ENCODE data around the gene POLD1. TPM values are rescaled to one million over a fixed set of nuclear protein-coding genes. Genes with fewer than 3 reads are reported as not detected.
"Not testable (repeated sequence)": the region's sequence is repeated elsewhere in the genome, so short reads cannot be mapped to it uniquely, and the experiment has no call there.

The POLD1 gene
- total and polyA plus RNA-seq, 8 donors: 26.0 to 58.3 (median 35.7) TPM

DNA sequence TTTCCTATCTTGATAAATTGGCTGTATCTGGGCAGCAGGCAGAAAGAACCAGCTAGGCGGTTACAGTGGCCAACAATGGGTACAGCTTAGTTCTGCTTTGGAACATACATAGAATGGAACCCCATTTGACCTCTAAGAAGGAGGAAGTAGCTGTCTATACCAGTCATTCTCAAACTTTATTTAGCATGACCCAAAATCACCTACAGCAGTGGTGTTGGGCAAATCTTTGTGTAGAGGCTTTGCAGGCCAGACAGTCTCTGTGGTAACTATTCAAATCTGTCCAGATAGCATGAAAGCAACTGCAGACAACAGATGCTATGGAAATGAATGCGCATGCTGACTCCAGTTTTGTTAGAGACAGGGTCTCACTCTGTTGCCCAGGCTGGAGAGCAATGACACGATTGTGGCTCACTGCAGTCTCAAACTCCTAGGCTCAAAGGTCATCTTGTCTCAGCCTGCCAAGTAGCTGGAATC is 43.0 kb upstream of the POLD1 start:
- H3K9me3 ChIP-seq: no peaks in the 10 kb centered on the region
- DNase-seq (peak in 1 of 4 donors; percentile 30), ATAC-seq (peak; percentile 72)
- no peak for TF ChIP-seq CTCF (IDR thresholded peaks at IDR 0.05)
- intact Hi-C loops (cut with DNase I): no loop called here
- no peak overlapping the region for H3K4me3 ChIP-seq
- H3K27me3 ChIP-seq: peaks cover 0 to 7% of the 10 kb centered on the region in 2 donors
- H3K36me3 ChIP-seq: no peaks in the 10 kb centered on the region
- no peaks in the 10 kb centered on the region for H3K4me1 ChIP-seq
- peak overlapping the region in 1 of 2 donors; percentile 16 for H3K27ac ChIP-seq

DNA sequence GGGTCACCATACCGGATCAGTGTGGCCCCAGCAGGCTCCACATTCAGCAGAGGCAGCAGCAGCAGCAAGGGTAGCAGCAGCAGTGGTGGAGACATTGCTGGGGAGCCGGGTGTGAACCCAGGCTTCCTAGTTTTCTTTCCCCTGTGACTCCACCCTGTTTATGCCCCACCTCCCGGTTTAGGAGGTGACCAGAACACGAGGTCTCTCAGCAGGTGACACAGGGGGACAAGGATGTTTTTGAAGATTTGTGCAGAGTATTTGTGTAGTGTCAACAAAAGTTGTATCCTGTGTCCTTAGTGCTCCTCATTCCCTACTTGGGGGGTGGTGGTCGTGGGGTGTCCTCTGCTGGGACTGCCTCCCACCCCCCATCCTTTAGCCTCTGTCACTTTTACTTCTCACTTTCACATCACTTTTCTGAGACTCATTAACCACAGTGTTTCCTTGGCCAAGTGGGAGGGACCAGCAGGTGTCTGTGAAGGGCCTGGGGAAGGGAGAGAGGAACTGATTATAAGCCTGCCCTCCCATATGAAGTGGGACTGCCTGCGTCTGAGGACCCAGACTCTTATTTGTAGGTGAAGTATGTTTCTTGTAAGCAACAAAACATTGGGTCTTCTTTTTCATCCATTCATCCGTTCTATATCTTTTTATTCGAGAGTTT is 39.4 kb upstream of the POLD1 start:
- Histone ChIP-seq H3K4me3 (no peak overlapping the region), H3K27me3 (no peaks in the 10 kb centered on the region), H3K4me1 (no peaks in the 10 kb centered on the region), H3K36me3 (no peaks in the 10 kb centered on the region), H3K27ac (no peak overlapping the region), H3K9me3 (no peaks in the 10 kb centered on the region)
- TF ChIP-seq CTCF (IDR thresholded peaks at IDR 0.05): no peak
- intact Hi-C loops (cut with DNase I): no loop called here
- ATAC-seq (no peak), DNase-seq (peak in 1 of 4 donors; percentile 30)

GRCh38 chr19:50347089-50347581 is 37.0 kb upstream of the POLD1 start:
- H3K9me3 ChIP-seq; H3K27ac ChIP-seq; H3K4me3 ChIP-seq; DNase-seq; ATAC-seq; intact Hi-C loops (cut with DNase I); H3K4me1 ChIP-seq; H3K27me3 ChIP-seq; H3K36me3 ChIP-seq: not testable (repeated sequence)

DNA sequence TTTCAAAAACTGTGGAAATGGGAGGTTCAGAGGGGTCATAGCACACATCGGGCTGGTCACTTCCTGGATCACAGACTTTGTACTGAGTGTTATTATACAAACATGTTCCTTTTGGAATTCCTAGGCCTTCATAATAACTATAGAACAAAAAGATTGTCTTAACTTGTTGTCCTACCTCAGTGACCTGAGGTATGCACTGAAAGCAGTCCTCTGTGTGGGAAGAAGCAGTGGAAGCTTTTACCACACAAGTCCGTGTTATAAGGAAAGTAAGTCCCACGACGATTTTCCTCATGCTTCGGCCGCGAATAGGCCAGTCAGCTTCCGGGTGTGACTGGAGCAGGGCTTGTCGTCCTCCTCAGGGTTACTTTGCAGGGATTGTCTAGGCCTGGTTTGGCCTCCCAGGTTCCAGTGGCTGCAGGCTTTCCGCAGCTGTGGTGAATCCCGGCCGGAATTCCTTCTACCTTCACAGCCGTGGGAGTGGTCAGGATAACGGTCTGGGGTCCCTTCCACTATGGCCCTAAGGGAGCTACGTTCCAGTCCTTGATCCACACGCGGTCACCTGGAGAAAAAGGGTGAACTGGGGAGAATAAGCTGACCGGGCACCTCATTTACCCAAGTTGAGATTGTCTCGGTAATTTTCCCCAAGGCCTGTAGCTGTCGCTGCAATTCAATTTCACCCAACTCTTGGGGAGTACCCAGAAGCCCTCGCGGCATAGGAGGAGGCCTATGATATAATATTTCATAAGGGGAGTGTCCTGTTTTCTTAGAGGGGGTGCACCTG is 34.7 kb upstream of the POLD1 start:
- Histone ChIP-seq H3K27me3 (no peaks in the 10 kb centered on the region), H3K4me1 (no peaks in the 10 kb centered on the region), H3K9me3 (no peaks in the 10 kb centered on the region), H3K27ac (no peak overlapping the region), H3K4me3 (no peak overlapping the region), H3K36me3 (no peaks in the 10 kb centered on the region)
- ATAC-seq (peak; percentile 43), DNase-seq (peak in 1 of 4 donors; percentile 22)
- intact Hi-C loops (cut with DNase I): no loop called here
- no peak for TF ChIP-seq CTCF (IDR thresholded peaks at IDR 0.05)

GRCh38 chr19:50352242-50352641 is 31.9 kb upstream of the POLD1 start:
- intact Hi-C loops (cut with DNase I): no loop called here
- H3K36me3 ChIP-seq: no peaks in the 10 kb centered on the region
- ATAC-seq: no peak
- no peak overlapping the region for H3K27ac ChIP-seq
- TF ChIP-seq CTCF (IDR thresholded peaks at IDR 0.05): no peak
- no peaks in the 10 kb centered on the region for H3K27me3 ChIP-seq
- H3K4me3 ChIP-seq: no peak overlapping the region
- no peaks in the 10 kb centered on the region for H3K9me3 ChIP-seq
- H3K4me1 ChIP-seq: peaks cover 0 to 2% of the 10 kb centered on the region in 2 donors
- no peak for DNase-seq

DNA sequence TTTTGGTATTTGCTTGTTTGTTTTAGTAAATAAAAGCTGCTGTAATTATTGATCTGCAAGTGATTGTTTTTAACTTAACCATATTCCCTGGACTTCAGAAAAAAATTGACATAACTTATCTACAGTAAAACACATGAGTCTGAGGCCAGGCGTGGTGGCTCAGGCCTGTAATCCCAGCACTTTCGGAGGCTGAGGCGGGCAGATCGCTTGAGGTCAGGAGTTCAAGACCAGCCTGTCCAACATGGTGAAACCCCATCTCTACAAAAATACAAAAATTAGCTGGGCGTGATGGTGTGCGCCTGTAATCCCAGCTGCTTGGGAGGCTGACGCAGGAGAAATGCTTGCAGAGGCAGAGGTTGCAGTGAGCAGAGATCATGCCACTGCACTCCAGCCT is 30.7 kb upstream of the POLD1 start:
- DNase-seq; H3K36me3 ChIP-seq; intact Hi-C loops (cut with DNase I); H3K9me3 ChIP-seq; H3K4me3 ChIP-seq; ATAC-seq; H3K27me3 ChIP-seq; H3K27ac ChIP-seq: not testable (repeated sequence)
- peaks cover 0 to 14% of the 10 kb centered on the region in 2 donors for H3K4me1 ChIP-seq

Measured in left lung (tissue), 10 donors.